Peyer's patch (tissue), 4 donors: ENCODE measurements around the gene CDCA7.

Experiments
- CTCF ChIP-seq, 6 experiments: fragments of 450-650 bp in 4 of 6; fragments of 200-600 bp in 2 of 6; sonication (generic) in 1 of 6; IDR thresholded peaks; one replicate each; pipeline ENCODE4 v1.5.1; 2017 to 2019; ENCODE audit warnings: antibody characterized with exemption in 6 of 6, mild to moderate bottlenecking in 3 of 6, moderate library complexity in 1 of 6
- POLR2A ChIP-seq, 2 donors: fragments of 450-650 bp; IDR thresholded peaks; one replicate each; pipeline ENCODE4 v1.5.1; 2017; ENCODE audit warnings: antibody characterized with exemption in 2 of 2, mild to moderate bottlenecking in 2 of 2, moderate library complexity in 2 of 2

- TF ChIP-seq POLR2A (IDR thresholded peaks at IDR 0.05) (no peak), CTCF (IDR thresholded peaks at IDR 0.05) (no peak)
These were observed 52.5 kb downstream of the CDCA7 start for GRCh38 chr2:173407176-173407575.
